ENCODE results near the gene KCTD11. TPM values are rescaled to one million over a fixed set of nuclear protein-coding genes. Genes with fewer than 3 reads are reported as not detected.

Gene KCTD11
- total and polyA plus RNA-seq, 2 of the 13 experiments (the other 11 are each of a cell fraction or from before 2014, with no cell fraction given): 1.6 to 2.6 TPM

DNA sequence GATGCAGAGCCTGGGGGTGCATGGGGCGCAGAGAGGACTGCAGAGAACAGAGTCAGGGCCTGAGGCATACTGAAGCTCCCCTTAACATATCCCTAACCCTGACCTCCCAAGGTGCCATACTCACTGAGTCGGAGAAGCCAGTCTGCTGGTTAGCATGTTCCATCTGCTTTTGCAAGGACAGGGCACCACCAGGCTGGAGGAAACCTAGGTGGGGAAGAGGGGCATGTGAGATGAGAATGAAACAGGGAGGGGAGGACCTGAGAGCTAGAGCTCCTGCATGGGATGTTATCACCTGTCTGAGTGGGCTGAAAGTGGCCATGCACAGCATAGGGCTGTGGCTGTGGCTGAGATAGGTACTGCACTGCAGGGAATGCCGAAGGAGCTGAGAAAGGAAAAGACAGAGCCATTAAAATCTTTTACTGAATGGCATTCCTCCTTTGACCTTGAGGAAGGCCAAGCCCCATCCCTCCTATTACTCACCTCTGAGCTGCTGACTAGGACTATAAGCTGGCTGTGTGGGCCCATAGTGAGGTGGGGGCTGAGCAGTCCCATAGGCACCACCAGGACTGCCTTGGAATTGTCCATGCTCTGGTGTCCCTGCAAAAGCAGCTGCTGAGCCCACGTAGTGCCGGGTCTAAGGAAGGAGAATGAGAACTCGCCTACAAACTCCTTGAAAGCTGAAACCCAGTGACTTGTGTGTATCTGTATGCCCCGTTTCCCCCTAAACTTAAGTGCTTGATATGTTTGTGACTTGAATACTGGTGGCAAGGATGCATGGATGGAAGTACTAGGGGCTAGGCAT lies 38.7 kb upstream of the KCTD11 start (continued):
- no peak for TF ChIP-seq XBP1 (CRISPR knock-in tag; IDR thresholded peaks at IDR 0.05)
- TF ChIP-seq, protein P1, sequence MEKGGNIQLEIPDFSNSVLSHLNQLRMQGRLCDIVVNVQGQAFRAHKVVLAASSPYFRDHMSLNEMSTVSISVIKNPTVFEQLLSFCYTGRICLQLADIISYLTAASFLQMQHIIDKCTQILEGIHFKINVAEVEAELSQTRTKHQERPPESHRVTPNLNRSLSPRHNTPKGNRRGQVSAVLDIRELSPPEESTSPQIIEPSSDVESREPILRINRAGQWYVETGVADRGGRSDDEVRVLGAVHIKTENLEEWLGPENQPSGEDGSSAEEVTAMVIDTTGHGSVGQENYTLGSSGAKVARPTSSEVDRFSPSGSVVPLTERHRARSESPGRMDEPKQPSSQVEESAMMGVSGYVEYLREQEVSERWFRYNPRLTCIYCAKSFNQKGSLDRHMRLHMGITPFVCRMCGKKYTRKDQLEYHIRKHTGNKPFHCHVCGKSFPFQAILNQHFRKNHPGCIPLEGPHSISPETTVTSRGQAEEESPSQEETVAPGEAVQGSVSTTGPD (CRISPR knock-in tag; IDR thresholded peaks at IDR 0.05): no peak
- TF ChIP-seq ZNF660 (CRISPR knock-in tag; IDR thresholded peaks at IDR 0.05; ENCODE audit: borderline replicate concordance, low read depth): no peak
- no peak for TF ChIP-seq MIER2 (CRISPR knock-in tag; IDR thresholded peaks at IDR 0.05)
- TF ChIP-seq ZKSCAN1 (IDR thresholded peaks at IDR 0.05; ENCODE audit: low read length): no peak
- TF ChIP-seq ZNF160 (CRISPR knock-in tag; IDR thresholded peaks at IDR 0.05): no peak
- TF ChIP-seq RBM22 (optimal IDR thresholded peaks at IDR 0.05; ENCODE audit: low read length): peak; percentile 80
- TF ChIP-seq PHF20 (CRISPR knock-in tag; IDR thresholded peaks at IDR 0.05): no peak
- TF ChIP-seq REPIN1 (CRISPR knock-in tag; IDR thresholded peaks at IDR 0.05; ENCODE audit: borderline replicate concordance, low read depth): no peak
- TF ChIP-seq, protein P2, sequence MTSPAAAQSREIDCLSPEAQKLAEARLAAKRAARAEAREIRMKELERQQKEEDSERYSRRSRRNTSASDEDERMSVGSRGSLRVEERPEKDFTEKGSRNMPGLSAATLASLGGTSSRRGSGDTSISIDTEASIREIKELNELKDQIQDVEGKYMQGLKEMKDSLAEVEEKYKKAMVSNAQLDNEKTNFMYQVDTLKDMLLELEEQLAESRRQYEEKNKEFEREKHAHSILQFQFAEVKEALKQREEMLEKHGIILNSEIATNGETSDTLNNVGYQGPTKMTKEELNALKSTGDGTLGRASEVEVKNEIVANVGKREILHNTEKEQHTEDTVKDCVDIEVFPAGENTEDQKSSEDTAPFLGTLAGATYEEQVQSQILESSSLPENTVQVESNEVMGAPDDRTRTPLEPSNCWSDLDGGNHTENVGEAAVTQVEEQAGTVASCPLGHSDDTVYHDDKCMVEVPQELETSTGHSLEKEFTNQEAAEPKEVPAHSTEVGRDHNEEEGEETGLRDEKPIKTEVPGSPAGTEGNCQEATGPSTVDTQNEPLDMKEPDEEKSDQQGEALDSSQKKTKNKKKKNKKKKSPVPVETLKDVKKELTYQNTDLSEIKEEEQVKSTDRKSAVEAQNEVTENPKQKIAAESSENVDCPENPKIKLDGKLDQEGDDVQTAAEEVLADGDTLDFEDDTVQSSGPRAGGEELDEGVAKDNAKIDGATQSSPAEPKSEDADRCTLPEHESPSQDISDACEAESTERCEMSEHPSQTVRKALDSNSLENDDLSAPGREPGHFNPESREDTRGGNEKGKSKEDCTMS (CRISPR knock-in tag; conservative IDR thresholded peaks at IDR 0.05): no peak
- no peak for TF ChIP-seq AHR (CRISPR knock-in tag; IDR thresholded peaks at IDR 0.05)
- TF ChIP-seq HOXA3 (CRISPR knock-in tag; IDR thresholded peaks at IDR 0.05): no peak
- TF ChIP-seq ETV5 (CRISPR knock-in tag; IDR thresholded peaks at IDR 0.05; ENCODE audit: borderline replicate concordance): no peak
- no peak for TF ChIP-seq ZNF619 (CRISPR knock-in tag; IDR thresholded peaks at IDR 0.05)
- TF ChIP-seq ZBTB3 (CRISPR knock-in tag; IDR thresholded peaks at IDR 0.05; ENCODE audit: borderline replicate concordance, low read depth): no peak
- TF ChIP-seq, protein P3, sequence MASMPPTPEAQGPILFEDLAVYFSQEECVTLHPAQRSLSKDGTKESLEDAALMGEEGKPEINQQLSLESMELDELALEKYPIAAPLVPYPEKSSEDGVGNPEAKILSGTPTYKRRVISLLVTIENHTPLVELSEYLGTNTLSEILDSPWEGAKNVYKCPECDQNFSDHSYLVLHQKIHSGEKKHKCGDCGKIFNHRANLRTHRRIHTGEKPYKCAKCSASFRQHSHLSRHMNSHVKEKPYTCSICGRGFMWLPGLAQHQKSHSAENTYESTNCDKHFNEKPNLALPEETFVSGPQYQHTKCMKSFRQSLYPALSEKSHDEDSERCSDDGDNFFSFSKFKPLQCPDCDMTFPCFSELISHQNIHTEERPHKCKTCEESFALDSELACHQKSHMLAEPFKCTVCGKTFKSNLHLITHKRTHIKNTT (CRISPR knock-in tag; IDR thresholded peaks at IDR 0.05): no peak
- no peak for TF ChIP-seq FOXK2 (IDR thresholded peaks at IDR 0.05)
- no peak for TF ChIP-seq SMC3 (IDR thresholded peaks at IDR 0.05; ENCODE audit: low read length)
- TF ChIP-seq ZNF816 (CRISPR knock-in tag; IDR thresholded peaks at IDR 0.05; ENCODE audit: borderline replicate concordance): no peak
- TF ChIP-seq RBFOX2 (IDR thresholded peaks at IDR 0.05; ENCODE audit: low read depth, low read length): 0 out of 2 replicates have a peak, but pooled peaks have one; percentile 44
- no peak for TF ChIP-seq MED13 (CRISPR knock-in tag; IDR thresholded peaks at IDR 0.05)
- TF ChIP-seq, protein P4, sequence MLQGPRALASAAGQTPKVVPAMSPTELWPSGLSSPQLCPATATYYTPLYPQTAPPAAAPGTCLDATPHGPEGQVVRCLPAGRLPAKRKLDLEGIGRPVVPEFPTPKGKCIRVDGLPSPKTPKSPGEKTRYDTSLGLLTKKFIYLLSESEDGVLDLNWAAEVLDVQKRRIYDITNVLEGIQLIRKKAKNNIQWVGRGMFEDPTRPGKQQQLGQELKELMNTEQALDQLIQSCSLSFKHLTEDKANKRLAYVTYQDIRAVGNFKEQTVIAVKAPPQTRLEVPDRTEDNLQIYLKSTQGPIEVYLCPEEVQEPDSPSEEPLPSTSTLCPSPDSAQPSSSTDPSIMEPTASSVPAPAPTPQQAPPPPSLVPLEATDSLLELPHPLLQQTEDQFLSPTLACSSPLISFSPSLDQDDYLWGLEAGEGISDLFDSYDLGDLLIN (CRISPR knock-in tag; IDR thresholded peaks at IDR 0.05; ENCODE audit: borderline replicate concordance): no peak
- TF ChIP-seq ZNF136 (CRISPR knock-in tag; IDR thresholded peaks at IDR 0.05; ENCODE audit: low read depth): no peak
- TF ChIP-seq SSRP1 (CRISPR knock-in tag; IDR thresholded peaks at IDR 0.05): peak; percentile 15; the same call in 1 of the 2 replicates
- TF ChIP-seq ZBTB1 (CRISPR knock-in tag; IDR thresholded peaks at IDR 0.05; ENCODE audit: borderline replicate concordance): no peak
- TF ChIP-seq SIN3B (IDR thresholded peaks at IDR 0.05; ENCODE audit: low read length): no peak
